ENCODE data around the gene ZFYVE28. TPM values are rescaled to one million over a fixed set of nuclear protein-coding genes. Genes with fewer than 3 reads are reported as not detected.

The ZFYVE28 gene
- total RNA-seq, 4 donors from 2014 or later, result 8.9 to 19.1 (median 16.4) TPM

DNA sequence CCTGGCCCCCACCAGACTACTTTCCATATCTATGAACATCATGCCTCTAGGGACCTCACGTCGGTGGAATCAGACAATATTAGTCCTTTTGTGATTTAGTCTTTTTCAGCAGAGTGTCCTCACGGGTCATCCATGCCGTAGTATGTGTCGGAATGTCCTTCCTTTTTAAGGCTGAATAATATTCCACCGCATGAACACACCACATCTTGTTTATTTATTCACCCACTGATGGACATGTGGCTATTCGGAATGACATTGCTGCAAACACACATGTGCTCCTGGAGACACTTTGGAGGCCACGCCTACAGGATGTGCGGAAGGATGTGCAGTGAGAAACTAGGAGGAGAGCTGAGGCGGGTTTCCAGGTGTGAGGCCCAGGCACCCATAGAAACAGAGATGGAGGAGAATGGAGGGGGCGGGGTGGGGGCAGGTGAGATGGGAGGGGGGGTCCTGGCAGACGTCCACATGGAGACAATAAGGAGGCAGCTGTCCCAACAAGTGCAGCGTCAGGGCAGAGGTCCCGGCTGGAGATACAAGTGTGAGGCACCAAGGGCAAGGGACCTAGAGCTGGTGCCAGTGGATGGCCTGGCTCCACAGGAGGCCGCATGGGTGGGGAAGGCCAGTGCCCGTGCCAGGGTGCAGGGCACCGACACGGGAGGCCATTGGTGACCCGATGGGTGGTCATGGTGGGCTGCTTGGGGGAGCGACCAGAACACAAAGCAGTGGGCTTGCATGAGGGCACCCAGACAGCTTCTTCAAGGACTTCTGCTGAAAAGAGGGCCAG, 20.7 kb downstream of the ZFYVE28 start:
- DNase-seq, result no peak
- Histone ChIP-seq H3K4me1 (peaks cover 4 to 24% of the 10 kb centered on the region in 2 donors), H3K27ac (no peak overlapping the region), H3K4me3 (replicated peaks in 1 of 3) (no peak overlapping the region), H3K36me3 (no peaks in the 10 kb centered on the region), H3K9me3 (no peaks in the 10 kb centered on the region), H3K27me3 (no peaks in the 10 kb centered on the region)
- WGBS, 2 donors, result 82 to 83% methylated on average over 20 of the region's 20 CpGs
- TF ChIP-seq, protein P1, sequence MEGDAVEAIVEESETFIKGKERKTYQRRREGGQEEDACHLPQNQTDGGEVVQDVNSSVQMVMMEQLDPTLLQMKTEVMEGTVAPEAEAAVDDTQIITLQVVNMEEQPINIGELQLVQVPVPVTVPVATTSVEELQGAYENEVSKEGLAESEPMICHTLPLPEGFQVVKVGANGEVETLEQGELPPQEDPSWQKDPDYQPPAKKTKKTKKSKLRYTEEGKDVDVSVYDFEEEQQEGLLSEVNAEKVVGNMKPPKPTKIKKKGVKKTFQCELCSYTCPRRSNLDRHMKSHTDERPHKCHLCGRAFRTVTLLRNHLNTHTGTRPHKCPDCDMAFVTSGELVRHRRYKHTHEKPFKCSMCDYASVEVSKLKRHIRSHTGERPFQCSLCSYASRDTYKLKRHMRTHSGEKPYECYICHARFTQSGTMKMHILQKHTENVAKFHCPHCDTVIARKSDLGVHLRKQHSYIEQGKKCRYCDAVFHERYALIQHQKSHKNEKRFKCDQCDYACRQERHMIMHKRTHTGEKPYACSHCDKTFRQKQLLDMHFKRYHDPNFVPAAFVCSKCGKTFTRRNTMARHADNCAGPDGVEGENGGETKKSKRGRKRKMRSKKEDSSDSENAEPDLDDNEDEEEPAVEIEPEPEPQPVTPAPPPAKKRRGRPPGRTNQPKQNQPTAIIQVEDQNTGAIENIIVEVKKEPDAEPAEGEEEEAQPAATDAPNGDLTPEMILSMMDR (IDR thresholded peaks at IDR 0.05), result no peak
- no peak for TF ChIP-seq POLR2A (IDR thresholded peaks at IDR 0.05)
- intact Hi-C loops (cut with DNase I), result no loop called here

DNA sequence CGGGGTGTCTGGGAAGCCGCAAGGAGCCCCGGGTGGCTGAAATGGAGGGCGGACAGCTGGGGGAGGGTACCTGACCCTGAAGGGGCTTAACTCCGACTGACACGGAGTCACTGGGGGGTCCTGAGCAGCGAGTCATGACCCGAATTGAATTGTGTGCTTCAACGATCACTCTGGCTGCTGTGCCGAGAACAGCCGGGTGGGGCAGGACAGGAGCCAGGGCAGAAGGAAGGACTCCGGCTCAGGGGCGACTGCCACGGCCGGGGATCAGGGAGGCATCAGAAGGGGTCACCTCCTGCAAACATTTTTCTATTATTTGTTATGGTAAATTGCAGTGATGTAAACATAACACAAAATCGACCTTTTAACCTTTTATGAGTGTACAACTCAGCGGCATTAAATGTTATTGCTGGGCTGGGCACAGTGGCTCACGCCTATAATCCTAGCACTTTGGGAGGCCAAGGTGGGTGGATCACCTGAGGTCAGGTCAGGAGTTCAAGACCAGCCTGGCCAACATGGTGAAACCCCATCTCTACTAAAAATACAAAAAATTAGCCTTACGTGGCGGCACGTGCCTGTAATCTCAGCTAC, 21.6 kb downstream of the ZFYVE28 start:
- no peak overlapping the region for H3K4me3 ChIP-seq (replicated peaks in 1 of 3)
- 62 to 70% methylated on average over 19 to 21 of the region's 21 CpGs for WGBS, 2 donors
- TF ChIP-seq, protein P1 (IDR thresholded peaks at IDR 0.05), result no peak
- TF ChIP-seq POLR2A (IDR thresholded peaks at IDR 0.05), result no peak

DNA sequence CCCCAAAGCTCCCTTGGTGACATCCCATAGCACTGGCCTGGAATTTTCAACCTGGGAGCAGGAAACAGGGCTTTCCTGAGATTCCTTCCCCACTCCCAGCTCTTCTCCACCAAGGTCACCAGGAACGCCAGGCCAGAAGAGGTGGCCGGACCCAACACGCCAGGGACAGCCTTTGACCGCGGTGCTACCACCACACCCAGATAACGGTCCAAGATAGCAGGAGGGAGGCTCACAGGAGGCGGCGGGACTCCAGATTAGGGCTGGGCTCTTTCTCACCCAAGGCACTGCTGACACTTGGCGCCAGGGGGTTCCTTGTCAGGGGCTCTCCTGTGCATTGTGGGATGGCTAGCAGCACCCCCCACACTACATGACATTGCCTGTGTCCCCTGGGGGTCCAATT, 22.9 kb downstream of the ZFYVE28 start:
- Histone ChIP-seq H3K36me3 (no peaks in the 10 kb centered on the region), H3K4me3 (replicated peaks in 1 of 3) (no peak overlapping the region), H3K4me1 (peaks cover 0 to 10% of the 10 kb centered on the region in 2 donors), H3K27ac (no peak overlapping the region), H3K27me3 (no peaks in the 10 kb centered on the region), H3K9me3 (no peaks in the 10 kb centered on the region)
- no peak for TF ChIP-seq POLR2A (IDR thresholded peaks at IDR 0.05)
- TF ChIP-seq, protein P1 (IDR thresholded peaks at IDR 0.05), result no peak
- intact Hi-C loops (cut with DNase I), result no loop called here
- 76% methylated on average over 6 of the region's 9 CpGs; no CpG with 5 or more reads in 1 of the 2 donors for WGBS, 2 donors
- no peak for DNase-seq

More for the DNA sequence above, 21.6 kb downstream of the ZFYVE28 start:
- intact Hi-C loops (cut with DNase I), result no loop called here
- H3K27me3 ChIP-seq, result no peaks in the 10 kb centered on the region
- no peak overlapping the region for H3K27ac ChIP-seq
- no peaks in the 10 kb centered on the region for H3K9me3 ChIP-seq
- H3K36me3 ChIP-seq, result no peaks in the 10 kb centered on the region
- peaks cover 2 to 15% of the 10 kb centered on the region in 2 donors for H3K4me1 ChIP-seq
- DNase-seq, result no peak

DNA sequence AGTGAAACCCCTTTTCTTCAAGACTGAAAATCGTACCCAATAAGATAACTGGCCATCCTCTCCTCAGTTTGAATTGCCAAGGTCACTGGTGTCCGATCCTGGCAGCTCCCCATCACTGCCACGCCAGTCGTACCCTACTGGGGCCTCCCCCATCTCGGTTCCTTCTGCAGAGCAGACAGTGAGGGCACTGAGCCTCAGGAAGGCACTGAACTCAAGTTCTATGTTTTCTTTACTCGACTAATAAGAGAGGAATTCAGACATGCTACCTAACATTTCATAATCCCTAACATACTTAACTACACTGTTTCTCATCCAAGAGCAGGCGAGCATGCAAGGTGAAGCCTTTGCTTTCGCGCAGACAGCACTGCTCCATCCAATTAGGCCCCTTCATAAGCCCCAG, 23.4 kb downstream of the ZFYVE28 start:
- H3K9me3 ChIP-seq, result no peaks in the 10 kb centered on the region
- peaks cover 0 to 10% of the 10 kb centered on the region in 2 donors for H3K4me1 ChIP-seq
- DNase-seq, result no peak
- H3K4me3 ChIP-seq (replicated peaks in 1 of 3), result no peak overlapping the region
- TF ChIP-seq, protein P1 (IDR thresholded peaks at IDR 0.05), result no peak
- TF ChIP-seq POLR2A (IDR thresholded peaks at IDR 0.05), result no peak
- intact Hi-C loops (cut with DNase I), result no loop called here
- no peaks in the 10 kb centered on the region for H3K27me3 ChIP-seq
- H3K36me3 ChIP-seq, result no peaks in the 10 kb centered on the region
- 83 to 86% methylated on average over 9 of the region's 9 CpGs for WGBS, 2 donors
- H3K27ac ChIP-seq, result no peak overlapping the region

DNA sequence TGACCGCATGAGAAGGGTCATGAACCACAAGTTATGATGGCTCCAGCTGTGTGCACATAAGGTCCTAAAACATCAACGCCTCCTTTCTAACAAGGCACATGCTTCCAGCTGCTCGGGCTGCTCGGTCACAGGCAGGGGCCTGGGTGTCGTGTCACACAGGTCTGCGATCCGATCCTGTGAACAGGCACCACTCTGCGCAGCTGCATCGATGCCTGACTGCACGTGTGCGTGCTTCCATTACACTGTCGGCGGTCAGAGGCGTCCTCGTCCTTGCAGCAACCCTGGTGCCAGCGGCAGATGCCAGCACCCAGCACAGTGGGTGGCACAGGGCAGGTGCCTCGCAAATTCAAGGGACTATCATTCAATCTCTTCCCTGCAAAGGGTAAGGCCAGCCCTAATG, 23.9 kb downstream of the ZFYVE28 start:
- H3K9me3 ChIP-seq, result no peaks in the 10 kb centered on the region
- TF ChIP-seq, protein P1 (IDR thresholded peaks at IDR 0.05), result no peak
- TF ChIP-seq POLR2A (IDR thresholded peaks at IDR 0.05), result no peak
- intact Hi-C loops (cut with DNase I), result no loop called here
- H3K36me3 ChIP-seq, result no peaks in the 10 kb centered on the region
- H3K27me3 ChIP-seq, result no peaks in the 10 kb centered on the region
- no peak overlapping the region for H3K4me3 ChIP-seq (replicated peaks in 1 of 3)
- no peak overlapping the region for H3K27ac ChIP-seq
- WGBS, 2 donors, result 96 to 100% methylated on average over 3 to 15 of the region's 17 CpGs
- peaks cover 0 to 10% of the 10 kb centered on the region in 2 donors for H3K4me1 ChIP-seq
- no peak for DNase-seq
